ENCODE measurements around the gene DAND5. TPM values are rescaled to one million over a fixed set of nuclear protein-coding genes. Genes with fewer than 3 reads are reported as not detected.

DAND5 gene
- total and polyA plus RNA-seq, 2 of the 13 experiments (the other 11 are each of a cell fraction or from before 2014, with no cell fraction given) = 0.04 TPM; not detected in 1

- TF ChIP-seq ZNF775 (CRISPR knock-in tag; IDR thresholded peaks at IDR 0.05; ENCODE audit: borderline replicate concordance) = no peak
- no peak for TF ChIP-seq ZNF75D (CRISPR knock-in tag; IDR thresholded peaks at IDR 0.05; ENCODE audit: borderline replicate concordance)
- TF ChIP-seq MZF1 (CRISPR knock-in tag; IDR thresholded peaks at IDR 0.05; ENCODE audit: borderline replicate concordance) = no peak
- no peak for TF ChIP-seq KLF12 (CRISPR knock-in tag; IDR thresholded peaks at IDR 0.05; ENCODE audit: borderline replicate concordance)
- TF ChIP-seq HOXD1 (CRISPR knock-in tag; IDR thresholded peaks at IDR 0.05) = no peak
- TF ChIP-seq POLR2AphosphoS5 (IDR thresholded peaks at IDR 0.05; ENCODE audit: low read depth, low read length) = no peak
- 0 out of 2 replicates have a peak, but pooled peaks have one; percentile 24 for TF ChIP-seq ZNF768 (CRISPR knock-in tag; IDR thresholded peaks at IDR 0.05)
- no peak for TF ChIP-seq CHCHD3 (CRISPR knock-in tag; IDR thresholded peaks at IDR 0.05)
- no peak for TF ChIP-seq ADNP (CRISPR knock-in tag; IDR thresholded peaks at IDR 0.05)
- TF ChIP-seq HOXA9 (CRISPR knock-in tag; IDR thresholded peaks at IDR 0.05; ENCODE audit: borderline replicate concordance) = no peak
- TF ChIP-seq SMAD9 (CRISPR knock-in tag; IDR thresholded peaks at IDR 0.05) = no peak
- peak; percentile 62; the same call in 1 of the 2 replicates for TF ChIP-seq KDM5B (CRISPR knock-in tag; IDR thresholded peaks at IDR 0.05; ENCODE audit: borderline replicate concordance)
- no peak for TF ChIP-seq ZNF530 (CRISPR knock-in tag; IDR thresholded peaks at IDR 0.05; ENCODE audit: low read depth)
- TF ChIP-seq HOMEZ (CRISPR knock-in tag; IDR thresholded peaks at IDR 0.05; ENCODE audit: low read depth) = no peak
- TF ChIP-seq MXD3 (CRISPR knock-in tag; IDR thresholded peaks at IDR 0.05) = peak; percentile 18; the same call in 1 of the 2 replicates
- no peak for TF ChIP-seq HMG20B (CRISPR knock-in tag; conservative IDR thresholded peaks at IDR 0.05)
- no peak; the same call in 1 of the 2 replicates for TF ChIP-seq NFE2 (CRISPR knock-in tag; IDR thresholded peaks at IDR 0.05)
- TF ChIP-seq ZSCAN12 (CRISPR knock-in tag; IDR thresholded peaks at IDR 0.05) = no peak
- TF ChIP-seq, protein P1, sequence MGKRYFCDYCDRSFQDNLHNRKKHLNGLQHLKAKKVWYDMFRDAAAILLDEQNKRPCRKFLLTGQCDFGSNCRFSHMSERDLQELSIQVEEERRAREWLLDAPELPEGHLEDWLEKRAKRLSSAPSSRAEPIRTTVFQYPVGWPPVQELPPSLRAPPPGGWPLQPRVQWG (CRISPR knock-in tag; IDR thresholded peaks at IDR 0.05; ENCODE audit: borderline replicate concordance, low read depth) = no peak
- no peak for TF ChIP-seq FOXA1 (IDR thresholded peaks at IDR 0.05)
- TF ChIP-seq FOXA1 (CRISPR knock-in tag; IDR thresholded peaks at IDR 0.05) = no peak
- no peak for TF ChIP-seq ZNF142 (CRISPR knock-in tag; IDR thresholded peaks at IDR 0.05)
- TF ChIP-seq ZNF556 (CRISPR knock-in tag; IDR thresholded peaks at IDR 0.05; ENCODE audit: borderline replicate concordance) = no peak
These were observed 43.6 kb downstream of the DAND5 start (continued) for GRCh38 chr19:13012690-13013608.

Measured in HepG2 (cell line).